Measurements from ENCODE around the gene ARRB1.
A peak's percentile ranks its signal among the peaks of the same experiment; 100 is the strongest.
"Not testable (repeated sequence)": the region's sequence is repeated elsewhere in the genome, so short reads cannot be mapped to it uniquely, and the experiment has no call there.

The ARRB1 gene

GRCh38 chr11:75351541-75351790 lies at the start of gene ARRB1:
ARRB1 (minus strand) TSS chr11:75351661; CDS start chr11:75351607, 54 bp downstream.
- FAIRE-seq (no peak), DNase-seq (ENCODE audit: extremely low spot score, insufficient read length, low read depth) (no peak)

- DNase-seq (ENCODE audit: extremely low spot score, insufficient read length, low read depth): no peak
- FAIRE-seq: no peak
These were observed 48.8 kb upstream of the ARRB1 start for GRCh38 chr11:75400146-75400865.

- FAIRE-seq (peak; percentile 82), DNase-seq (ENCODE audit: extremely low spot score, insufficient read length, low read depth) (peak; percentile 94)
These were observed 48.1 kb upstream of the ARRB1 start, which contains the start of gene RPS3 for GRCh38 chr11:75399344-75400145. RPS3 (plus strand) TSS chr11:75399518; CDS start chr11:75399548, 30 bp downstream.

GRCh38 chr11:75398906-75399305 lies 47.4 kb upstream of the ARRB1 start:
- no peak for FAIRE-seq

GRCh38 chr11:75394085-75394840 lies 42.8 kb upstream of the ARRB1 start:
- DNase-seq (ENCODE audit: extremely low spot score, insufficient read length, low read depth): no peak
- FAIRE-seq: no peak

More at GRCh38 chr11:75398906-75399305, 47.4 kb upstream of the ARRB1 start:
- no peak for DNase-seq (ENCODE audit: extremely low spot score, insufficient read length, low read depth)

GRCh38 chr11:75389925-75390324 lies 38.5 kb upstream of the ARRB1 start:
- FAIRE-seq (no peak), DNase-seq (ENCODE audit: extremely low spot score, insufficient read length, low read depth) (no peak)

GRCh38 chr11:75389276-75389605 lies 37.8 kb upstream of the ARRB1 start:
- FAIRE-seq: no peak
- no peak for DNase-seq (ENCODE audit: extremely low spot score, insufficient read length, low read depth)

- DNase-seq (ENCODE audit: extremely low spot score, insufficient read length, low read depth) (no peak), FAIRE-seq (peak; percentile 90)
These were observed 37.2 kb upstream of the ARRB1 start for GRCh38 chr11:75388386-75389275.

- DNase-seq (ENCODE audit: extremely low spot score, insufficient read length, low read depth) (no peak), FAIRE-seq (no peak)
These were observed 36.4 kb upstream of the ARRB1 start for GRCh38 chr11:75387736-75388294.

GRCh38 chr11:75386942-75387630 lies 35.6 kb upstream of the ARRB1 start:
- no peak for DNase-seq (ENCODE audit: extremely low spot score, insufficient read length, low read depth)
- FAIRE-seq: no peak

GRCh38 chr11:75384438-75385080 lies 33.1 kb upstream of the ARRB1 start:
- DNase-seq (ENCODE audit: extremely low spot score, insufficient read length, low read depth): peak; percentile 55
- FAIRE-seq: peak; percentile 56

- DNase-seq (ENCODE audit: extremely low spot score, insufficient read length, low read depth): no peak
These were observed 31.8 kb upstream of the ARRB1 start for GRCh38 chr11:75383246-75383645.

GRCh38 chr11:75380716-75381420 lies 29.4 kb upstream of the ARRB1 start:
- FAIRE-seq: no peak
- DNase-seq (ENCODE audit: extremely low spot score, insufficient read length, low read depth): no peak

More at GRCh38 chr11:75383246-75383645, 31.8 kb upstream of the ARRB1 start:
- FAIRE-seq: no peak

GRCh38 chr11:75380245-75380644 lies 28.8 kb upstream of the ARRB1 start:
- FAIRE-seq: no peak
- DNase-seq (ENCODE audit: extremely low spot score, insufficient read length, low read depth): no peak

GRCh38 chr11:75378776-75379175 lies 27.3 kb upstream of the ARRB1 start:
- not testable (repeated sequence) for FAIRE-seq; DNase-seq (ENCODE audit: extremely low spot score, insufficient read length, low read depth)

- DNase-seq (ENCODE audit: extremely low spot score, insufficient read length, low read depth): no peak
- no peak for FAIRE-seq
These were observed 24.7 kb upstream of the ARRB1 start for GRCh38 chr11:75376175-75376574.

- DNase-seq (ENCODE audit: extremely low spot score, insufficient read length, low read depth) (no peak), FAIRE-seq (no peak)
These were observed 24.2 kb upstream of the ARRB1 start for GRCh38 chr11:75375626-75376025.

- FAIRE-seq (no peak), DNase-seq (ENCODE audit: extremely low spot score, insufficient read length, low read depth) (no peak)
These were observed 23.2 kb upstream of the ARRB1 start for GRCh38 chr11:75374646-75375045.

Measured in GM18507 (cell line).